LNCAP (cell line): Measurements from ENCODE around the gene COL5A1.

Experiments used
- TF ChIP-seq, protein P1 (sequence below): fragments of 450-650 bp; IDR thresholded peaks from 2 replicates; pipeline ENCODE4 v1.5.1; 2017; ENCODE audit warnings: mild to moderate bottlenecking

COL5A1 gene

DNA sequence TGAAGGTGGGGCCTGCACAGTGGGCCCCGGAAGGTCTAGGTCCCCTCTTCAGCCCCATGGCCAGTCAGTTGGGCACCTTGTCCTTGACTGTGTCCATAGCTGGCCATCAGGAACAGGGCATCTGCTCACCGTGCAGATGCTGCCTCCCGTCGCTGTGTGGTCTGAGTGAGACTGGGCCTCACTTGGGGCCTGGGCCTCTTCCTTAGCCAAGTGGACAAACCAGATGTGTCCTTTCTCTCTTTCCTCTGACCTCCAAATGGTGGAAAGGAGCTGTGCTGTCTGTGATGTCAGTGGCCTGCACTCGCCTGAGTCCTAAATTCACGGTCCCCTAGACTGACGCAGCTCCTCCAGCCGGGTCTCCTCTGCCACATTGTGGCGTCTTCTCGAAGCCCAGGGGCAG, 114.5 kb downstream of the COL5A1 start:
- TF ChIP-seq, protein P1, sequence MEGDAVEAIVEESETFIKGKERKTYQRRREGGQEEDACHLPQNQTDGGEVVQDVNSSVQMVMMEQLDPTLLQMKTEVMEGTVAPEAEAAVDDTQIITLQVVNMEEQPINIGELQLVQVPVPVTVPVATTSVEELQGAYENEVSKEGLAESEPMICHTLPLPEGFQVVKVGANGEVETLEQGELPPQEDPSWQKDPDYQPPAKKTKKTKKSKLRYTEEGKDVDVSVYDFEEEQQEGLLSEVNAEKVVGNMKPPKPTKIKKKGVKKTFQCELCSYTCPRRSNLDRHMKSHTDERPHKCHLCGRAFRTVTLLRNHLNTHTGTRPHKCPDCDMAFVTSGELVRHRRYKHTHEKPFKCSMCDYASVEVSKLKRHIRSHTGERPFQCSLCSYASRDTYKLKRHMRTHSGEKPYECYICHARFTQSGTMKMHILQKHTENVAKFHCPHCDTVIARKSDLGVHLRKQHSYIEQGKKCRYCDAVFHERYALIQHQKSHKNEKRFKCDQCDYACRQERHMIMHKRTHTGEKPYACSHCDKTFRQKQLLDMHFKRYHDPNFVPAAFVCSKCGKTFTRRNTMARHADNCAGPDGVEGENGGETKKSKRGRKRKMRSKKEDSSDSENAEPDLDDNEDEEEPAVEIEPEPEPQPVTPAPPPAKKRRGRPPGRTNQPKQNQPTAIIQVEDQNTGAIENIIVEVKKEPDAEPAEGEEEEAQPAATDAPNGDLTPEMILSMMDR: no peak

DNA sequence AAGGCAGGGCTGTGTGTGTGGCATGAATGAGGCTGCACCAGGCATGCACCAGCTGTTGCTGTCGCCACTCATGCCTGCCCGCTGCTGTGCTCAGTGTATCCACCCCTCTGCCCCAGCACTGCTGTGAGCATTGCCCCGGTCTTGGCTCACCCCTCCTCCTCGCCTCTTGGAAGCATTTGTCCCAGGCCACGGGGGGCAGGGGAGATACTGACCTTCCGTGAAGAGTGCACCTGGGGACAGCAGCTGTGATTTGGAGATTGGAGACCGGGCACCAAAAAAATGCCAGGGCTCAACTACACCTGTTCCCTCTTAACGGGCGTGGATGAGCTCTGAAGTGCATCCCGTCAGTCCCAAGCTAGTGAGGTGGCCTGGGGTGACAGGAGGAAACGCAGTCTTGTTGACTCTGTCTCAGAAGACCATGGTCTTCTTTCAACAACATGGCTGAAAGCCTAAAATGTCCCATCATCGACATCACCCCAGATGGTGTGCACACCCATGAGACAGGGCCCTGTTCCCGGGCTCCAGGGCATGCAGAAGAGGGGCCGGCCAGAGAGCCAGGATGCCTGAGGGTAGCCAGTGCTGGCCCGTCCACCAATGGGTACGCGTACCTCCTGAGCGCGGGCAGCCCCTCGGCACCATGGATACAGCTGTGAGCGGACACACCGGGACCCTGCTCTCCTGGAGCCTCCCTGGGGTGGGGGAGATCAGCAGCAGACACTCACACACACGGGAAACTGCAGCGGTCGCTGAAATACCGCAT, 115.8 kb downstream of the COL5A1 start:
- TF ChIP-seq, protein P1: no peak

DNA sequence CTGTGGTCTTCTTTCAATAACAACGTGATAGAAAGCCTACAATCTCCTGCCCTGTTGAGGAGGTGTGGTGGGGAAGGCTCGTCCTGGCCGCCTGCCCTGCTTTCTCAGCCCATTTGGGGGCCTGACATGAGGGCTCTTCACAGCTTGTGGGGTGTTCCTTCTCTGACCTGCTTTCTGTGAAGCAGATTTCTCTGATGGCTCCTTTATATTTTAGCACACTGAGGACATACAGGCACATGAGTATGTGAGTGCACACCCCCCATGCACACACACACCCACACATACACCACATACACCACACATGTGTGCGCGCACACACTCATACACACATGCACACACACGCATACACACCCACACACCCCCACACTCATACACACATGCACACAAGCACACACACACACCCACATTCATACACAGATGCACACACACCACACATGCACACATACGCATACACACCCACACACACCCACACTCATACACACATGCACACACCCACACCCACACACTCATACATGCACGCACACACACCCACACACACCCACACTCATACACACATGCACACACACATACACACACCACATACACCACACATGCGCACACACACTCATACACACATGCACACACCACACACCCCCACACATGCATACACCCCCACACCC, 117.5 kb downstream of the COL5A1 start:
- TF ChIP-seq, protein P1: no peak

DNA sequence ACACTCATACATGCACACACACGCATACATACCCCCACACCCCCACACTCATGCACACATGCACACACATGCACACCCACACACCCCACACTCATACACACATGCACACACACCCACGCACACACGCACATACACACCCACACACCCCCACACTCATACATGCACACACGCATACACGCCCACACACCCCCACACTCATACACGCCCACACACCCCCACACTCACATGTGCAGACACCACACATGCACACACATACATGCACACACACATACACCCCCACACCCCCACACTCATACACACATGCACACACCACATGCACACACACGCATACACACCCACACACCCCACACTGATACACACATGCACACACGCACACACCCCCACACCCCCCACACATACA, 118.3 kb downstream of the COL5A1 start:
- TF ChIP-seq, protein P1: no peak

DNA sequence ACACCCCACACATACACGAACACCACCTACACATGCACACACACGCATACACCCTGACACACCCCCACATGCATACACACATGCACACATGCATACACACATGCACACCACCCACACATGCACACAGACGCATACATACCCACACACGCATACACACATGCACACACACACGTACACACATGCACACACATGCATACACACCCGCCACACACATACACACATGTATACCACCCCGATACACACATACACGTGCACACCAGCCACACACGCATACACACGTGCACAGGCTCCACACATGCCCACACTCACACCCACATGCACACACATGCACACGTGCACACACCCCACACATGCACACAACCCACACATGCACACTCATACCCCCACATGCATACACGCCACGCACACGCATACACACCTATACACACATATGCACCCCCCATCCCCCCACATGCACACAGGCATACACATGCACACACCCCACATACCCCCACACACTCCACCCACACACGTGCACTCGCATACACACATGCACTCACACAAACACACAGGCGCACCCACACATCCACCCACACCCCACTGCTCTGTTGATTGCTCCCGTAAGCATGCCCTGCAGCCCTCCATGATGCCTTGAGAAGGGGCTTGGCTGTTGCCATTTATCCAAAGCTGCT, 119.3 kb downstream of the COL5A1 start:
- TF ChIP-seq, protein P1: no peak

DNA sequence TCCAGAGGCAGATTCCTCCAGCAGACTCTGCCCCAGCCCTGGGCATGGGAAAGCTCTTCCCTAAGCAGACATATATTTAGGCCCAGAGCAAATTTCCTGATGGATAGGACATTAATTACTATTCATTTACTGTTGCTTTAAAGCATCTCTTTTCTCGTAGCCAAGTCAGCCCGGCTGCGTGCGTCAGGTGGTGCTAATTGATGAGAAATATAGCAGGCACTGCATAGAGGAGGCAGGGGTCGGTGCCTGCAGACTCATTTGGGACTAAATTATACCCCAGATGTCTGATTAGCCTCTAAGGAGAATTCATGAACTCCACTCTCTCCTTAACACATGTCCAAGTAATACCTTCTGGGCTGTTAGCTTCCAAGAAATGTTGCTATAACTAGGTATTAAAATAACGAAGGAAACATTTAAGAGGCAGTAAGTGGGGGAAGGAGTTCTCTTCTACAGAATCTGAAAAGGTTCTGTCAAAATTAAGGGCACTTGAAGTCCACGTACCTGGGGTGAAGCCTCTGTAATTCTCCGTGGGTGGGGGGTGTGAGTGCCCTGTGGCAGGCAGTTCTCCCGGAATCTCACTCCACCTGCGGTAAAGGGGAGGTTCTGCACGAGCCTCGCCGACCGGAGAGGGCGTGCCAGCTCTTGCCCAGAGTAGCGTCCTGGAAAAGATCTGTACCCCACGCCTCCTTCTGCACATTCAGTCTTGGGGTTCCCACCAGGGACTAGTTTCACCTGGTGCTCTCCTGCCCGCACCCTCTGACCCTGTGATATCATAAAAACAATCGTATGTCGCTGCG, 123.1 kb downstream of the COL5A1 start:
- TF ChIP-seq, protein P1: no peak

DNA sequence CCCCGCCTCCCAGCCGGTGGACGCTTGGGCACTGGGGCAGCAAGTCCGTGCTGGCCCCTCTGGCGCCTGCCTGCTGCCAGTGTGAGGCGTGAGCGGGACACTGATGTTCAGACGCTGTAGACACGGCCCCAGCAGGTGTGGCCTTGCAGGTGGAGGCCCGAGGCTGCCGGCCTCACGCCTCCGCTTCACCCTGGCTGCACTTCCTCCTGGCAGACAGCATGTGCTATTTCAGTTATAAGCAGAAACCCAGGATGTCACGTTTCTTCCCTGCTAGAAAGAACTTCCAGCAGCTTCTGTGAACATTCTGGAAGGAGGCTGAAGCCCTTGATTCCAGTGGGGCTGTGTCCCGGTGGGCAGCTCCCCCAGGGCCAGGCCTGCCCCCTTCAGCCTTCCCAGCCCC, 124.2 kb downstream of the COL5A1 start:
- TF ChIP-seq, protein P1: no peak
